Activated T-helper 1 cell treated with anti-CD3 and anti-CD28 coated beads, Interleukin-12 subunit alpha, Interleukin-12 subunit beta, Interleukin-2, Interleukin-4 antibody, amounts not matched to agents 30 ng/mL and 10 ng/mL and 1 ng/mL, durations not matched to agents 14 hours and 24 hours and 36 hours (primary cell): ENCODE results near the gene TNFRSF6B. TPM values are rescaled to one million over a fixed set of nuclear protein-coding genes. Genes with fewer than 3 reads are reported as not detected.

ENCODE experiments used
- DNase-seq: peaks from one replicate; pipeline ENCODE4 v3.0.0; 2021; ENCODE audit warnings: low spot score
- H3K27ac Mint-ChIP-seq: one replicate; pipeline ENCODE4 v1.8.0; 2021; ENCODE audit warnings: mild to moderate bottlenecking, mixed read lengths
- H3K27me3 Mint-ChIP-seq: one replicate; pipeline ENCODE4 v1.8.0; 2022; ENCODE audit warnings: mild to moderate bottlenecking, moderate library complexity, mixed read lengths; ENCODE audit not compliant: insufficient read depth
- H3K36me3 Mint-ChIP-seq: one replicate; pipeline ENCODE4 v1.8.0; 2021; ENCODE audit warnings: low read depth, mixed read lengths
- H3K4me1 Mint-ChIP-seq: one replicate; pipeline ENCODE4 v1.8.0; 2021; ENCODE audit warnings: low read depth, mixed read lengths
- H3K4me3 Mint-ChIP-seq: one replicate; pipeline ENCODE4 v1.8.0; 2021; ENCODE audit warnings: mild to moderate bottlenecking, moderate library complexity, mixed read lengths
- H3K9me3 Mint-ChIP-seq: one replicate; pipeline ENCODE4 v1.8.0; 2021; ENCODE audit warnings: mixed read lengths
- intact Hi-C: fragments of 100-400 bp; cut with micrococcal nuclease; formaldehyde crosslinking; loops from one replicate; pipeline ENCODE4 v1.15.1; 2024
- total RNA-seq: library from RNA; stranded (reverse); gene quantifications from 2 replicates; pipeline ENCODE4 v1.2.3, GENCODE V29; 2022

TNFRSF6B gene
- total RNA-seq, 1 donor from 2014 or later = not detected

DNA sequence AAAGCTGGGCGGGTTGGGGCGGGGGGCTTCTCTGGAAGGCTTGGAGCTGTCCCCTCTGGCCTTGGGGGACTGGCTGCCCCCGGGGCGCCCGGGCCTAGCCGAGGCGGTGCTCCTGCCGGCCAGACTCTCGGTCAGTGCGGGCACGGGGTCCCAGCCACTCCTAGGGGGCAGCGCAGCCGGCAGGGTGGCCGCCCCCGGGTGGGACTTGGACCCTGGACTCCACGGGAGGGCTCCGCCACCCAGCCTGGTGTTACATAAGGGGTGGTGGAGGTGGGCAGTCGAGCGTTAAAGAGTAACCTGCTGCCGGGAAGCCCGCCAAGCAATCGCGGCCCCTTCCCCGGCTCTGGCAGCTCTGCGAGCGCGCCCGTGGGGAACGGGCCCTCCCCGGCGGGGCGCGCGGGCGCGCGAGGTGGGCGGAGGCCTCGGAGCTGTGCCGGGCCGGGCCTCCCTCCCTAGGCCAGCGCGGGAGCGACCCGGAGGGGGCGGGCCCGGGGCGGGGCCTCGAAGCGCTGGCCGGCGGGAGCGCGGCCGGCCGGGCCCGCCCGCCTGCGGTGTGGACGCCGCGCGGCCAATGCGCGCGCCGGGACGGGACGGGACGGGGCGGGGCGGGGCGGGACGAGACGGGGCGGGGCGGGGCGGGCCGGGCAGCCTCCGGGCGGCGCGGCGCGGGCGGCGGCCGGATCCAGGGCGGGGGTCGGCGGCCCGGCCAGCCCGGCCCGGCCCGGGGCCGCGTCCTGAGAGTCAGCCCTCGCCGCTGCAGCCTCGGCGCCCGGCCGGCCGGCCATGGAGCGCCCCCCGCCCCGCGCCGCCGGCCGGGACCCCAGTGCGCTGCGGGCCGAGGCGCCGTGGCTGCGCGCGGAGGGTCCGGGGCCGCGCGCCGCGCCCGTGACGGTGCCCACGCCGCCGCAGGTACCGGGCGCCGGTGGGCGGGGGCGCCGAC lies 42.9 kb downstream of the TNFRSF6B start, which contains the start of gene SLC2A4RG:
TSS of gene SLC2A4RG (plus strand) at position 647 of the 940 bp plus-strand sequence. CDS start at position 784, 137 bp downstream.
- H3K4me3 Mint-ChIP-seq = peak within 1 kb of the TSS; percentile 53
- H3K27ac Mint-ChIP-seq = no peak within 1 kb of the TSS
- H3K36me3 Mint-ChIP-seq = peaks cover 14% of the 10 kb centered on the region
- H3K9me3 Mint-ChIP-seq = no peaks in the 10 kb centered on the region
- H3K4me1 Mint-ChIP-seq = peaks cover 11% of the 10 kb centered on the region
- DNase-seq = peak; percentile 68
- no peaks in the 10 kb centered on the region for H3K27me3 Mint-ChIP-seq
- intact Hi-C loops = loop anchor here (1.0 to 10.0 kb wide), 5 partner anchors 8 to 303 kb away; partner anchors contain the start of genes PTK6 and SAMD10

DNA sequence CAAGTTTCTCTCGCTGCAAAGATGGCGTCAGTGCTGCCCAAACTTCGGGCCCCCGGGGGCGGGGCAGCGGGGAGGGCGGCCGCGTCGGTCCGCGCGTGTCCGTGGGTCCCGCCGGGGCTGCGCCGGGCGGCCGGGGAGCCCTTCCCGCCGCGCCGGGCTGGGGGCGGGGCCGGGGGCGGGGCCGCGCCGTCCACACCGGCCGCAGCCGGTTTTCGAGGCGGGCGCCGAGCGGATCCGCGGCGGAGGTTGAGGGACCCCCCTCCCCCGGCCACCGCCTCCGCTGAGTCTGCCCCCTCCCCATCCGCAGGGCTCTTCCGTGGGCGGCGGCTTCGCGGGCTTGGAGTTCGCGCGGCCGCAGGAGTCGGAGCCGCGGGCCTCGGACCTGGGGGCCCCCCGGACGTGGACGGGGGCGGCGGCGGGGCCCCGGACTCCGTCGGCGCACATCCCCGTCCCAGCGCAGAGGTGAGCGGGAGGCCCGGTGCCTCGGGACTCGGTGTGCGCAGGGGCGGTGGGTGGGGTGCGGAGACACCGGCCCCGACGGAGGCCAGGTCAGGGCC lies 43.7 kb downstream of the TNFRSF6B start:
- H3K27me3 Mint-ChIP-seq = no peaks in the 10 kb centered on the region
- no peaks in the 10 kb centered on the region for H3K9me3 Mint-ChIP-seq
- peaks cover 14% of the 10 kb centered on the region for H3K36me3 Mint-ChIP-seq
- H3K27ac Mint-ChIP-seq = no peak overlapping the region
- H3K4me1 Mint-ChIP-seq = peaks cover 11% of the 10 kb centered on the region
- peak overlapping the region; percentile 53 for H3K4me3 Mint-ChIP-seq
- DNase-seq = peak; percentile 54
- intact Hi-C loops = loop anchor here (1.0 kb wide), 1 partner anchor 11 kb away; no protein-coding TSS in a partner anchor

- DNase-seq = no peak
- no peaks in the 10 kb centered on the region for H3K27me3 Mint-ChIP-seq
- no peak overlapping the region for H3K27ac Mint-ChIP-seq
- peaks cover 13% of the 10 kb centered on the region for H3K36me3 Mint-ChIP-seq
- no peaks in the 10 kb centered on the region for H3K9me3 Mint-ChIP-seq
- intact Hi-C loops = loop anchor here (1.0 kb wide), 1 partner anchor 11 kb away; no protein-coding TSS in a partner anchor
- peaks cover 10% of the 10 kb centered on the region for H3K4me1 Mint-ChIP-seq
- peak overlapping the region; percentile 53 for H3K4me3 Mint-ChIP-seq
Measured at GRCh38 chr20:63740627-63741353, 44.3 kb downstream of the TNFRSF6B start.

DNA sequence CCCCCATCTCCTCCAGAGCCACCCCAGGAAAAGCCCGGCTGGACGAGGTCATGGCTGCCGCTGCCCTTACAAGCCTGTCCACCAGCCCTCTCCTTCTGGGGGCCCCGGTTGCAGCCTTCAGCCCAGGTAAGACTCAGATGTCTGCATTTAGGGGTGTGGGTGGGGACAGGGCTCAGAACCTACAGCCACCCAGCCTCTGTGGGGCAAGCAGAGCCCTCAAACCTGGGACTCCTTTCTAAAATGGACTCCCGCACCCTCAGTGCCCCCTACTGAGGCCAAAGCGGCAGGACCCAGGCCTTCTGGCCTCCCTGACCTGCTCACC lies 44.9 kb downstream of the TNFRSF6B start:
- Mint-ChIP-seq H3K4me3 (peak overlapping the region; percentile 51), H3K4me1 (peaks cover 5% of the 10 kb centered on the region), H3K9me3 (no peaks in the 10 kb centered on the region), H3K27me3 (no peaks in the 10 kb centered on the region), H3K36me3 (peaks cover 9% of the 10 kb centered on the region), H3K27ac (no peak overlapping the region)
- DNase-seq = no peak
- intact Hi-C loops = no loop called here

DNA sequence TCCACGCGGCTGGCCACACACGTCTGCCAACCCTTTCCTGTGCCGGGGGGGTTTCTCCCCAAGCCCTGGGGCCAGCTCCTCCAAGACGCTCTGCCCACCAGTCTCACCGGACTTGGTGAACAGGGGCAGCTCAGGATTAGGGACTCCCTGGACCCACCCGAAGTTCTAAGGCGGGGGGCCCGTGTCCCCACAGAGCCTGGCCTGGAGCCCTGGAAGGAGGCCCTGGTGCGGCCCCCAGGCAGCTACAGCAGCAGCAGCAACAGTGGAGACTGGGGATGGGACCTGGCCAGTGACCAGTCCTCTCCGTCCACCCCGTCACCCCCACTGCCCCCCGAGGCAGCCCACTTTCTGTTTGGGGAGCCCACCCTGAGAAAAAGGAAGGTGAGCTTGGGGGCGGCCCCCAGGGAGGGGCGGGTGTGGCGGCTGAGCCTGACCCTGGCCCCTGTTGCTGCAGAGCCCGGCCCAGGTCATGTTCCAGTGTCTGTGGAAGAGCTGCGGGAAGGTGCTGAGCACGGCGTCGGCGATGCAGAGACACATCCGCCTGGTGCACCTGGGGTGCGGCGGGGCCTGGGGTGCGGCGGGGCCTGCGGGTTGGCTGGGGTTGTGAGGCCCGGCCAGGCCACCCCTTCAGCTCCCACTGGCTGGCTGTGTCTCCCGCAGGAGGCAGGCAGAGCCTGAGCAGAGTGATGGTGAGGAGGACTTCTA lies 45.4 kb downstream of the TNFRSF6B start:
- Mint-ChIP-seq H3K27me3 (no peaks in the 10 kb centered on the region), H3K4me3 (peak overlapping the region; percentile 51), H3K36me3 (peaks cover 4% of the 10 kb centered on the region), H3K27ac (no peak overlapping the region), H3K4me1 (no peaks in the 10 kb centered on the region), H3K9me3 (no peaks in the 10 kb centered on the region)
- intact Hi-C loops = no loop called here
- no peak for DNase-seq

GRCh38 chr20:63742381-63743024 lies 46.1 kb downstream of the TNFRSF6B start:
- no peaks in the 10 kb centered on the region for H3K9me3 Mint-ChIP-seq
- intact Hi-C loops = no loop called here
- DNase-seq = no peak
- no peaks in the 10 kb centered on the region for H3K4me1 Mint-ChIP-seq
- H3K27ac Mint-ChIP-seq = no peak overlapping the region
- peaks cover 4% of the 10 kb centered on the region for H3K36me3 Mint-ChIP-seq
- no peak overlapping the region for H3K4me3 Mint-ChIP-seq
- no peaks in the 10 kb centered on the region for H3K27me3 Mint-ChIP-seq

DNA sequence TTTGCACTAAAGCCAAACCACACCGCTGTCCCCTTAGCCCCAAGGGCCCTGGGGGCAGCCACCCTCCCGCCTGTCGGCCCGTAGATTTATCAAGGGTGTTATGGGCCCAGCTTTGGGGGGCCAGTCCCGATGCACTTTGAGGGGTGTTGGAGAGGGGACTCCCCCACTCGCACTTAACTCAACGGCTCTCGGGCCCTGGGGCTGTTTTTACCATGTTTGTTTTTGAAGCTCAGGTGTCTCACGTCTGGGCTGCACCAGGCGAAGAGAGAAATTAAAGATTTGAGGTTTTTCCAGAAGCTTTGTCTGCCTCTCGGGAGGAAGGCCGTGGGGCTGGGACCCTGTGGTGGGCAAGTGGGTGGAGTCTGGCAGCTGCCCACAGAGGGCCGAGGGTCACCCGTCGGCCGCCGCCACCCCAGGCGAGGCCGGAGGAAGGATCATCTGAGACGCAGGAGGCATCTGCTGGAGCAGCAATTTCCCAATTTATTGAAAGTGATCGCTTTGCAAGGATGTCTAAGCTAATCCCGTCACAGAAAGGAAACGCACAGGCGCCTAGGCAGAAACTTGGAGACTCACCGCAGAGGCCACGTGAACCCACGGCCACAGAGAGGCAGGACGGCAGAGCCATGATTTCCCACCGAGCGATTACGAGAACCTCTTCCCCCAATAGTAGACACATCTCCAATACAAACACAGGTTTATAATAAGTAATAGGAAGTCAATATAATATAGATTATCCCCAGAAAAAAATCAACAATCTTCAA lies 46.9 kb downstream of the TNFRSF6B start:
- Mint-ChIP-seq H3K27ac (no peak overlapping the region), H3K27me3 (no peaks in the 10 kb centered on the region), H3K4me3 (no peak overlapping the region), H3K4me1 (no peaks in the 10 kb centered on the region), H3K9me3 (no peaks in the 10 kb centered on the region), H3K36me3 (peaks cover 4% of the 10 kb centered on the region)
- DNase-seq = no peak
- intact Hi-C loops = no loop called here

DNA sequence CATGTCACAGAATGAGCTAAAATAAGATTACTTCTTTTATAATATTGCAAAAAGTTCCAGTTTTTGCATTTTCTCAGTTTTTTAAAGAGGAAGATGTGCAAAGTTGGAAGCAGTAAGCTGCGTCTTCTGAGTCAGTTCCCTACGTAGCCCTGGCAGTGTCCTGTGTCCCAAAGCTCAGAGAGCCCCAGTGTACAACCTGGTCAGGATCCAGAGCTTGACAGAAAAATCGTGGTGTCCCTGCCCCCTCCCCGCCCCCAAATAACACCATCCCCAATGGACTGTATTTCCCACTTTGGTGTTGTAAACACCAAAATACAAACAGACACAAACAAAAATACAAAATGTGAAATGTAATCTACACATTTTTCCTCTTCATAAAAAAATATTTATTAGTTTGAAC lies 47.7 kb downstream of the TNFRSF6B start:
- no peak overlapping the region for H3K4me3 Mint-ChIP-seq
- H3K4me1 Mint-ChIP-seq = no peaks in the 10 kb centered on the region
- DNase-seq = no peak
- H3K27me3 Mint-ChIP-seq = no peaks in the 10 kb centered on the region
- peaks cover 4% of the 10 kb centered on the region for H3K36me3 Mint-ChIP-seq
- intact Hi-C loops = no loop called here
- H3K27ac Mint-ChIP-seq = no peak overlapping the region
- no peaks in the 10 kb centered on the region for H3K9me3 Mint-ChIP-seq

DNA sequence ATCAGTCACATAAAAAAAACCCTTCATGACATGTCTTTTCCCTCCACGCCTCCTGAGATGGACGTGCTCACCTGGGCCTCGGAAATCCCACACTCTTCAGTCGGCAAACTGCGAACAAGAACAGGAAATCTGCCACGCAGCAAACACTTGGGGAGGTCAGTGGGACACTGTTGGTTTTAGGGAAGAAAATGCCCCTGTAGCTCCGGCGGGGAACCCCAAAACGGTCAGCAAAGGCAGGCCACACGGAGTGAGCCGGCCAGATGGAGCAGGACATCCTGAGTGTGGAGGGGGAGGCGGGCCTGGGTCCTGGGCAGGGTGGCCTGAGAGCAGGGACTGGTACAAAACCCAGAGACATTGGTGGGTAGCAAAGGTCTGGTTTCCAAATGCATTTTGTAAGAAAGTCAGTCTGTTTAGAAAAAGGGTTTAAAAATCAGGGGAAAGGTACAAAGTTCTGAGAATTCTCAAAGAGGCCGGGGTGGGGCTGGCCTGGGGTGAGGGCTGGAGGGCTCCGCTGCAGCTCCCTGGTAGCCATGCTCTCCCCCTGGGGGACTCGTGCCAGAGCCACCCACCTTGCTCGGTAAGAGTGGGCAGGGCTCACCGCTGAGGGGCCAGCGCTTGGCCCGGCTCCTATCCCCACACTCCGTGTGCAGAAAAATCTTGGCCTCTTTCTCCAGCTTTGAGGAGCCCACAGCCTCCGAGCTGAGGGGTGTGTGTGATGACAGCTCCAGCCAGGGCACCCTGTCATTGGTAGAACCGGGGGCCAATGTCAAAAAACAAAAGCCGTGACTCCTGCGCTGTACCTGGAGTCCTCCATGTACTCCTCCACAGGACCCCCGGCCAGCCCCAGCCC lies 48.3 kb downstream of the TNFRSF6B start:
- no peak overlapping the region for H3K27ac Mint-ChIP-seq
- no peaks in the 10 kb centered on the region for H3K27me3 Mint-ChIP-seq
- no peaks in the 10 kb centered on the region for H3K4me1 Mint-ChIP-seq
- DNase-seq = no peak
- peaks cover 4% of the 10 kb centered on the region for H3K36me3 Mint-ChIP-seq
- no peaks in the 10 kb centered on the region for H3K9me3 Mint-ChIP-seq
- no peak overlapping the region for H3K4me3 Mint-ChIP-seq
- intact Hi-C loops = no loop called here

- Mint-ChIP-seq H3K9me3 (no peaks in the 10 kb centered on the region), H3K27ac (no peak overlapping the region), H3K4me3 (no peak overlapping the region), H3K4me1 (peaks cover 1% of the 10 kb centered on the region), H3K36me3 (peaks cover 4% of the 10 kb centered on the region), H3K27me3 (no peaks in the 10 kb centered on the region)
- no peak for DNase-seq
- intact Hi-C loops = no loop called here
Measured at GRCh38 chr20:63745424-63745805, 49.0 kb downstream of the TNFRSF6B start.
